Right lobe of liver (tissue), 4 donors: ENCODE measurements around the gene RPS6KB1.

Source experiments
- CTCF ChIP-seq, 4 donors: fragments of 200-600 bp in 3 of 4; fragments of 450-650 bp in 1 of 4; IDR thresholded peaks; one replicate each; pipeline versions ENCODE4 v1.5.1 to v1.8.0; 2016 to 2022; ENCODE audit warnings: antibody characterized with exemption in 4 of 4, mild to moderate bottlenecking in 2 of 4
- POLR2A ChIP-seq: fragments of 450-650 bp; IDR thresholded peaks from one replicate; pipeline ENCODE4 v1.6.1; 2017; ENCODE audit warnings: antibody characterized with exemption, mild to moderate bottlenecking
- donor health status: DM: no; HTN: no; CAD: no.
- donor health status: DM: no; HTN: no; CAD: no.
- donor health status: DM: no; HTN: yes; CAD: no.

- TF ChIP-seq POLR2A (no peak), CTCF (IDR thresholded peaks at IDR 0.05) (no peak)
These were observed 22.4 kb upstream of the RPS6KB1 start for GRCh38 chr17:59870482-59870881.
